Lung (tissue), 12 donors: ENCODE results near the gene MDFIC2. TPM values are rescaled to one million over a fixed set of nuclear protein-coding genes. Genes with fewer than 3 reads are reported as not detected.

Experiments
- ATAC-seq: fragments of 200-7000 bp; cut with Tn5 transposase; one replicate; pipeline ENCODE4 v1.9.1; 2020; ENCODE audit warnings: moderate number of reproducible peaks; ENCODE audit not compliant: insufficient read depth, low FRiP score
- DNase-seq, 3 donors: peaks; one replicate each; pipeline ENCODE4 v3.0.0-alpha.2; 2013 to 2017
- H3K27ac ChIP-seq, 2 donors: one replicate each; pipeline ENCODE4 v1.5.1; 2013; ENCODE audit warnings: mild to moderate bottlenecking in 2 of 2, moderate library complexity in 2 of 2, control low read depth in 1 of 2, inconsistent platforms in 1 of 2, low read depth in 1 of 2, low read length in 1 of 2
- H3K27me3 ChIP-seq, 3 donors: one replicate each; pipeline ENCODE4 v1.5.1; 2013; ENCODE audit warnings: low read length in 2 of 3; ENCODE audit not compliant: control insufficient read depth in 3 of 3, insufficient read depth in 3 of 3
- H3K36me3 ChIP-seq, 4 donors: one replicate each; pipeline ENCODE4 v1.5.1; 2013; ENCODE audit warnings: low read length in 4 of 4, mild to moderate bottlenecking in 1 of 4, moderate library complexity in 1 of 4; ENCODE audit not compliant: control insufficient read depth in 4 of 4, insufficient read depth in 4 of 4
- H3K4me1 ChIP-seq, 5 donors: one replicate each; pipeline ENCODE4 v1.5.1; 2013; ENCODE audit warnings: low read length in 5 of 5, mild to moderate bottlenecking in 2 of 5, moderate library complexity in 1 of 5; ENCODE audit not compliant: control insufficient read depth in 5 of 5, insufficient read depth in 5 of 5
- H3K4me3 ChIP-seq: one replicate; pipeline ENCODE4 v1.5.1; 2013; ENCODE audit warnings: mild to moderate bottlenecking, control low read depth, moderate library complexity
- H3K9ac ChIP-seq, 2 donors: one replicate each; pipeline ENCODE4 v1.5.1; 2013; ENCODE audit warnings: low read length in 2 of 2, control low read depth in 1 of 2; ENCODE audit not compliant: insufficient read depth in 1 of 2
- H3K9me3 ChIP-seq, 4 donors: one replicate each; pipeline ENCODE4 v1.5.1; 2013; ENCODE audit warnings: low read length in 3 of 4, mild to moderate bottlenecking in 1 of 4, moderate library complexity in 1 of 4; ENCODE audit not compliant: control insufficient read depth in 4 of 4, insufficient read depth in 3 of 4
- CTCF ChIP-seq: IDR thresholded peaks from 2 replicates; pipeline ENCODE4 v1.5.1; 2012; ENCODE audit warnings: mild to moderate bottlenecking; ENCODE audit errors: control extremely low read depth, extremely low read depth
- WGBS, 2 donors: extraction: QIAGEN DNeasy Blood & Tissue Kit; methylation state at CpG; one replicate each; pipeline ENCODE4 v1.1.7; 2013; 5-methylcytosine and 5-hydroxymethylcytosine counted together
- polyA plus RNA-seq, 2 donors: library from polyadenylated mRNA; stranded (reverse); fragments of 200-250 nt; gene quantifications; one replicate each; pipeline ENCODE4 v1.2.1, GENCODE V29; 2013
- total RNA-seq, 2 donors: library from RNA; depleted of rRNA in 1 of 2; stranded (reverse); fragments of >200 nt in 1 of 2; gene quantifications; one replicate each; pipeline ENCODE4 v1.2.1, GENCODE V29; 2014 to 2021
- donor health status: control.
- donor health status: control.
- donor health status: Bipolar disorder and iron deficiency.
- donor health status: healthy.
- donor health status: DM: yes; HTN: yes; CAD: no.

Gene MDFIC2
- total and polyA plus RNA-seq, 4 donors = not detected

GRCh38 chr3:70250492-70250891, 61.9 kb downstream of the MDFIC2 start:
- Histone ChIP-seq H3K27me3 (peaks cover 0 to 6% (median 4%) of the 10 kb centered on the region in 3 donors), H3K4me1 (no peaks in the 10 kb centered on the region), H3K36me3 (no peaks in the 10 kb centered on the region), H3K9ac (no peak overlapping the region), H3K9me3 (peaks cover 0 to 3% (median 0%) of the 10 kb centered on the region in 4 donors), H3K4me3 (no peak overlapping the region), H3K27ac (no peak overlapping the region)
- 83 to 90% methylated on average over 3 of the region's 3 CpGs for WGBS, 2 donors
- no peak for ATAC-seq
- DNase-seq = no peak
- no peak for TF ChIP-seq CTCF

GRCh38 chr3:70249509-70250160, 62.8 kb downstream of the MDFIC2 start:
- DNase-seq = no peak
- WGBS, 2 donors = 69 to 84% methylated on average over 7 of the region's 7 CpGs
- Histone ChIP-seq H3K27ac (no peak overlapping the region), H3K9me3 (peaks cover 0 to 3% (median 0%) of the 10 kb centered on the region in 4 donors), H3K36me3 (no peaks in the 10 kb centered on the region), H3K4me3 (no peak overlapping the region), H3K27me3 (peaks cover 0 to 6% (median 4%) of the 10 kb centered on the region in 3 donors), H3K9ac (no peak overlapping the region), H3K4me1 (no peaks in the 10 kb centered on the region)
- no peak for ATAC-seq
- no peak for TF ChIP-seq CTCF

GRCh38 chr3:70248856-70249255, 63.6 kb downstream of the MDFIC2 start:
- Histone ChIP-seq H3K27ac (no peak overlapping the region), H3K4me3 (no peak overlapping the region), H3K27me3 (peaks cover 0 to 7% (median 4%) of the 10 kb centered on the region in 3 donors), H3K9me3 (peaks cover 0 to 3% (median 0%) of the 10 kb centered on the region in 4 donors), H3K9ac (no peak overlapping the region), H3K4me1 (no peaks in the 10 kb centered on the region), H3K36me3 (no peaks in the 10 kb centered on the region)
- no peak for DNase-seq
- no peak for TF ChIP-seq CTCF
- WGBS, 2 donors = 81 to 85% methylated on average over 4 of the region's 4 CpGs
- no peak for ATAC-seq

GRCh38 chr3:70247955-70248354, 64.5 kb downstream of the MDFIC2 start:
- no peak for ATAC-seq
- Histone ChIP-seq H3K27ac (no peak overlapping the region), H3K4me1 (no peaks in the 10 kb centered on the region), H3K36me3 (no peaks in the 10 kb centered on the region), H3K4me3 (no peak overlapping the region), H3K27me3 (peaks cover 0 to 11% (median 0%) of the 10 kb centered on the region in 3 donors), H3K9me3 (peaks cover 0 to 3% (median 0%) of the 10 kb centered on the region in 4 donors), H3K9ac (no peak overlapping the region)
- no peak for TF ChIP-seq CTCF
- 84 to 89% methylated on average over 2 of the region's 2 CpGs for WGBS, 2 donors
- DNase-seq = no peak
